HepG2 (cell line): ENCODE measurements around the gene PTGER3. TPM values are rescaled to one million over a fixed set of nuclear protein-coding genes. Genes with fewer than 3 reads are reported as not detected.

Source experiments
- ATAC-seq: fragments of 200-7000 bp; cut with Tn5 transposase; 3 replicates; pipeline ENCODE4 v1.9.1; 2020; ENCODE audit warnings: mild to moderate bottlenecking, moderate library complexity
- BruUV-seq: library from RNA; stranded (reverse); fragments of 400-500 nt; replicated peaks from 2 replicates; lab custom pipeline; 2021; lab: Mats Ljungman, UMichigan
- CTCF ChIA-PET: fragments of 300-600 bp; formaldehyde crosslinking; extraction: SDS; loops from one replicate; lab custom pipeline; 2021; ENCODE audit warnings: low total read pairs, inconsistent platforms, low intra/inter-chr PET ratio; lab: Yijun Ruan, JAX
- POLR2A ChIA-PET: fragments of 350-600 bp; sonication (Branson Sonifier 250); formaldehyde crosslinking; loops from one replicate; lab custom pipeline; 2020; ENCODE audit warnings: antibody characterized with exemption, inconsistent platforms; lab: Yijun Ruan, JAX
- DNase-seq: peaks from one replicate; pipeline ENCODE4 v3.0.0-alpha.2; 2015; ENCODE audit warnings: low spot score
- FAIRE-seq: peaks from 3 replicates; lab custom pipeline; 2011; peaks lifted over from hg19 to GRCh38; lab: Jason Lieb, UNC
- H2AFZ ChIP-seq: one replicate; pipeline ENCODE4 v1.6.1; 2011; ENCODE audit warnings: low read length, inconsistent platforms
- H3K27ac ChIP-seq: fragments of 300-600 bp; 3 replicates; pipeline ENCODE4 v1.8.0; 2011; ENCODE audit warnings: mixed run types, mild to moderate bottlenecking, mixed read lengths, low read length, inconsistent platforms; ENCODE audit not compliant: insufficient read depth; ENCODE audit errors: extremely low read length
- H3K27me3 ChIP-seq, 2 experiments: fragments of 200-600 bp in 1 of 2; 2 replicates in 1 of 2; 3 replicates in 1 of 2; pipeline versions ENCODE4 v1.6.0 to v1.8.0; 2011; ENCODE audit warnings: low read length in 2 of 2, mild to moderate bottlenecking in 2 of 2, moderate library complexity in 2 of 2, inconsistent platforms in 1 of 2; ENCODE audit not compliant: insufficient read depth in 2 of 2, control insufficient read depth in 1 of 2
- H3K36me3 ChIP-seq, 2 experiments: fragments of 200-600 bp in 1 of 2; replicated peaks in 1 of 2; 2 replicates in 1 of 2; 3 replicates in 1 of 2; pipeline versions ENCODE4 v1.5.1 to v1.8.0; 2011; ENCODE audit warnings: low read length in 2 of 2, inconsistent platforms in 1 of 2; ENCODE audit not compliant: insufficient read depth in 2 of 2, control insufficient read depth in 1 of 2
- H3K4me1 ChIP-seq: 2 replicates; pipeline ENCODE4 v1.5.1; 2012; ENCODE audit warnings: low read length, inconsistent platforms; ENCODE audit not compliant: insufficient read depth
- H3K4me2 ChIP-seq: 2 replicates; pipeline ENCODE4 v1.6.0; 2011; ENCODE audit warnings: low read depth, low read length, inconsistent platforms
- H3K4me3 ChIP-seq, 3 experiments: fragments of 200-600 bp in 1 of 3; sonication (generic), shearing (Covaris generic) in 1 of 3; replicated peaks in 1 of 3; 2 replicates each; pipeline ENCODE4 v1.5.1; 2011 to 2016; ENCODE audit warnings: low read length in 3 of 3, inconsistent platforms in 2 of 3, low read depth in 2 of 3, mild to moderate bottlenecking in 2 of 3, control low read depth in 1 of 3, mixed read lengths in 1 of 3; ENCODE audit not compliant: insufficient read depth in 1 of 3
- H3K79me2 ChIP-seq: one replicate; pipeline ENCODE4 v1.6.1; 2011; ENCODE audit warnings: low read length, inconsistent platforms; ENCODE audit not compliant: insufficient read depth
- H3K9ac ChIP-seq: 2 replicates; pipeline ENCODE4 v1.6.0; 2011; ENCODE audit warnings: mild to moderate bottlenecking, low read depth, low read length, inconsistent platforms; ENCODE audit not compliant: insufficient read depth
- H3K9me3 ChIP-seq: 2 replicates; pipeline ENCODE4 v1.5.1; 2012; ENCODE audit warnings: mild to moderate bottlenecking, low read length
- H4K20me1 ChIP-seq: 2 replicates; pipeline ENCODE4 v1.6.0; 2011; ENCODE audit warnings: inconsistent platforms, mild to moderate bottlenecking, low read length, moderate library complexity; ENCODE audit not compliant: insufficient read depth
- CEBPB ChIP-seq: IDR thresholded peaks from 2 replicates; pipeline ENCODE4 v1.6.1; 2011; ENCODE audit warnings: low read depth, low read length, improper control_type of control experiment, borderline replicate concordance
- ELF1 ChIP-seq: sonication (generic); formaldehyde crosslinking; IDR thresholded peaks from 2 replicates; pipeline ENCODE4 v1.4.0; 2020; ENCODE audit warnings: missing genetic modification reagents
- MAFK ChIP-seq, 2 experiments: IDR thresholded peaks in 1 of 2; conservative IDR thresholded peaks in 1 of 2; 2 replicates each; pipeline ENCODE4 v1.6.1; 2011; ENCODE audit warnings: improper control_type of control experiment in 2 of 2, low read length in 2 of 2
- NFYC ChIP-seq: IDR thresholded peaks from 2 replicates; pipeline ENCODE4 v1.6.1; 2016; ENCODE audit warnings: missing genetic modification reagents, missing compliant biosample characterization
- ZNF343 ChIP-seq: sonication (generic); formaldehyde crosslinking; IDR thresholded peaks from 2 replicates; pipeline ENCODE4 v1.4.0; 2020; ENCODE audit warnings: mild to moderate bottlenecking, missing genetic modification reagents
- ZNF782 ChIP-seq: sonication (generic); formaldehyde crosslinking; IDR thresholded peaks from 2 replicates; pipeline ENCODE4 v1.4.0; 2020; ENCODE audit warnings: missing genetic modification reagents, mild to moderate bottlenecking, borderline replicate concordance
- WGBS: methylation state at CpG from one replicate; pipeline ENCODE4 v1.1.6; 2017; ENCODE audit warnings: low lambda C conversion rate; 5-methylcytosine and 5-hydroxymethylcytosine counted together
- in situ Hi-C: cut with HindIII; loops from 2 replicates; pipeline ENCODE4 v1.10.0; 2017; ENCODE audit warnings: low pct_unique_long_range_greater_than_20kb; ENCODE audit not compliant: extremely low pct_ligation_motif_present
- intact Hi-C: fragments of 100-400 bp; cut with micrococcal nuclease; formaldehyde crosslinking; loops from one replicate; pipeline ENCODE4 v1.10.0; 2022; ENCODE audit not compliant: unreplicated experiment
- polyA plus RNA-seq, 8 experiments: library from polyadenylated mRNA; depleted of rRNA in 3 of 8; stranded (reverse) in 7 of 8; unstranded in 1 of 8; fragments of >200 nt; fragmentation: Illumina TruSeq in 4 of 8; extraction: Trizol in 4 of 8; gene quantifications; 2 replicates each; pipeline versions ENCODE4 v1.2.1 to v1.2.3, GENCODE V29; 2011 to 2016; ENCODE audit warnings: low read depth in 4 of 8, missing spikeins in 1 of 8, mixed read lengths in 1 of 8; ENCODE audit not compliant: insufficient read depth in 1 of 8
- total RNA-seq, 5 experiments: library from RNA; depleted of rRNA; stranded (reverse); fragments of >200 nt; fragmentation: Illumina TruSeq; extraction: Trizol; gene quantifications; 2 replicates each; pipeline ENCODE4 v1.2.3, GENCODE V29; 2016; ENCODE audit warnings: low read depth in 1 of 5
- TF ChIP-seq, protein P1 (sequence below): IDR thresholded peaks from 2 replicates; pipeline ENCODE4 v1.6.1; 2016; ENCODE audit warnings: low read depth, borderline replicate concordance
- TF ChIP-seq, protein P2 (sequence below): sonication (generic); formaldehyde crosslinking; IDR thresholded peaks from 2 replicates; pipeline ENCODE4 v1.4.0; 2020; ENCODE audit warnings: mild to moderate bottlenecking, missing genetic modification reagents

The PTGER3 gene
- total and polyA plus RNA-seq, 2 of the 13 experiments (the other 11 are each of a cell fraction or from before 2014, with no cell fraction given) = 0.01 TPM; not detected in 1

DNA sequence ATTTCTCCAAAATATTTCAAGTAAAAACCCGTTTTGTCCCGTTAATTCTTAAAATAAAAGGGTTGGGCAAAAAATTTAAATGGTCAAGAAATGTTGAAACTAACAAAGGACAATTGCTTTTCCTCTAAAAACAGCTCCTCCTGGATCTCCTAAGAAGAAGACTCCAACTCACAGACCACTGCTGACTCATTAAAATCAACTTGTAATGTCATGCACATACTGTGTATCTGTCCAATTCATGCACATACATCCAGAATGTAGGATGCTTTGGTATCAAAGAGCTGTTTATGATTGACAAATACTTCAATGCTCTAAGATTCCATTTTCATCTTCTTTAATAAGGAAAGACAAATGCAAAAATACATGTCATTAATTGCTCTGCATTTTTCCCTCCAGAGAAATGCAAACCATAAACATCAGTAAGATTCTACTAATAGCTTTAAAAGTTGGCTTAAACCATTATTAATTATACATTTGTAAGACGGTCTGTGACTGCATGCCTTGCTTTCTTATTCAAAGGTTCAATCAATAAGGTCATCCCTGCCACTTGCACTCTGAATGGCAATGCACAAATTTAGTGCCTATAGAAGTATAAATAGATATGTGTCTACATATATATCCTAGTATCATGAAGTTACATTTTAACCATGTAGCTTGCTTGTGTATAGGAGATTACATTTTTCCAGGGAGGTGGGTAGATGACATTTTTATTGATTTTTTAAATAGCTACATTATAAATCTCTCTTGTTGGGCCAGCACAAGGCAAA lies 44.7 kb downstream of the PTGER3 start:
- TF ChIP-seq NFYC (CRISPR knock-in tag) = no peak
- no peak for TF ChIP-seq ZNF782 (CRISPR knock-in tag)
- TF ChIP-seq, protein P1, sequence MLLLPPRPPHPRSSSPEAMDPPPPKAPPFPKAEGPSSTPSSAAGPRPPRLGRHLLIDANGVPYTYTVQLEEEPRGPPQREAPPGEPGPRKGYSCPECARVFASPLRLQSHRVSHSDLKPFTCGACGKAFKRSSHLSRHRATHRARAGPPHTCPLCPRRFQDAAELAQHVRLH (CRISPR knock-in tag) = no peak
- TF ChIP-seq, protein P2, sequence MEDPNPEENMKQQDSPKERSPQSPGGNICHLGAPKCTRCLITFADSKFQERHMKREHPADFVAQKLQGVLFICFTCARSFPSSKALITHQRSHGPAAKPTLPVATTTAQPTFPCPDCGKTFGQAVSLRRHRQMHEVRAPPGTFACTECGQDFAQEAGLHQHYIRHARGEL (CRISPR knock-in tag) = no peak
- TF ChIP-seq ELF1 = no peak
- no peak for TF ChIP-seq ZNF343 (CRISPR knock-in tag)
- TF ChIP-seq MAFK (conservative IDR thresholded peaks at IDR 0.05 in 1 of 2, IDR thresholded peaks at IDR 0.05 in 1 of 2; ENCODE audit: low read length in 2 of 2) = peak in 1 of 2 experiments; percentile 7; a peak in 1 of 4 replicates
- ChIA-PET POLR2A (no interaction called here), CTCF (no interaction called here)
- no peak for FAIRE-seq
- WGBS = 1% methylated on average over 3 of the region's 3 CpGs
- BruUV-seq = no TSS peak
- no peaks in the 10 kb centered on the region for H3K27me3 ChIP-seq
- no peak for DNase-seq
- no peak for ATAC-seq
- H3K4me3 ChIP-seq = no peak overlapping the region
- no peaks in the 10 kb centered on the region for H3K79me2 ChIP-seq
- H3K4me1 ChIP-seq = no peaks in the 10 kb centered on the region
- no peaks in the 10 kb centered on the region for H4K20me1 ChIP-seq
- no peak overlapping the region for H3K27ac ChIP-seq
- no peak overlapping the region for H2AFZ ChIP-seq
- H3K9ac ChIP-seq = no peak overlapping the region
- no peak overlapping the region for H3K4me2 ChIP-seq
- H3K9me3 ChIP-seq = no peaks in the 10 kb centered on the region
- in situ Hi-C loops = no loop called here
- no peaks in the 10 kb centered on the region for H3K36me3 ChIP-seq
- intact Hi-C loops = no loop called here

DNA sequence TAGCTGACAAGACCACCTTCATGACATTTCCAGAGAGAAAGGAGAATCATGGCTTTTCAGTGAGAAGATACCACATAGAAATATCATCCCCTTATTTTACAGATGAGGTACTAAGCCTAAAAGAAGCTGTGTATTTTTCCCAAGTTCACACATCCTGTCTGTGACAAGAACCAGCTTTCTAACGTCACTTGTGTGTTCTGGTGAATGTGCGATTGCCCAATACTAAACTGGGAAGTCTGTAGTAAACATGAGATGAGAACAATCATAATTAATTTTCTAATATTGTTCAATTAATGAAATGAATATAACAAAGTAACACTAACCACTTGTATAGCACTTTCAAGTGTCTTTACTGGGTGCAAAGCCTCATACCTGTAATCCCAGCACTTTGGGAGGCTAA lies 46.0 kb downstream of the PTGER3 start:
- WGBS = 0% methylated on average over 2 of the region's 2 CpGs
- Histone ChIP-seq H4K20me1 (no peaks in the 10 kb centered on the region), H2AFZ (no peak overlapping the region), H3K27ac (no peak overlapping the region), H3K27me3 (no peaks in the 10 kb centered on the region), H3K4me1 (no peaks in the 10 kb centered on the region), H3K9me3 (no peaks in the 10 kb centered on the region), H3K4me2 (no peak overlapping the region), H3K79me2 (no peaks in the 10 kb centered on the region), H3K9ac (no peak overlapping the region), H3K4me3 (no peak overlapping the region), H3K36me3 (no peaks in the 10 kb centered on the region)
- POLR2A ChIA-PET = no interaction called here
- in situ Hi-C loops = no loop called here
- no peak for ATAC-seq
- intact Hi-C loops = no loop called here
- DNase-seq = no peak
- CTCF ChIA-PET = no interaction called here
- FAIRE-seq = no peak
- peak; percentile 53; the same call in 1 of the 2 replicates for TF ChIP-seq CEBPB
- TF ChIP-seq ZNF343 (CRISPR knock-in tag) = no peak
- BruUV-seq = no TSS peak
